IPS-20b (cell line): ENCODE data around the gene ASCC2.

Experiments used
- H3K27ac ChIP-seq: one replicate; pipeline ENCODE4 v1.5.1; 2013; ENCODE audit warnings: low read length
- H3K27me3 ChIP-seq: 2 replicates; pipeline ENCODE4 v1.6.1; 2013; ENCODE audit warnings: mild to moderate bottlenecking, low read length, inconsistent platforms; ENCODE audit not compliant: insufficient read depth
- H3K36me3 ChIP-seq: 2 replicates; pipeline ENCODE4 v1.6.1; 2013; ENCODE audit warnings: low read depth, mild to moderate bottlenecking, inconsistent platforms, low read length, moderate library complexity; ENCODE audit not compliant: insufficient read depth
- H3K4me1 ChIP-seq: 2 replicates; pipeline ENCODE4 v1.6.1; 2013; ENCODE audit warnings: mild to moderate bottlenecking, control low read depth, inconsistent platforms, low read length, moderate library complexity; ENCODE audit not compliant: insufficient read depth
- H3K4me3 ChIP-seq: 2 replicates; pipeline ENCODE4 v1.5.1; 2013; ENCODE audit warnings: mild to moderate bottlenecking, low read length, inconsistent platforms
- H3K9ac ChIP-seq: 2 replicates; pipeline ENCODE4 v1.6.1; 2013; ENCODE audit warnings: low read depth, mild to moderate bottlenecking, inconsistent platforms, low read length, moderate library complexity
- H3K9me3 ChIP-seq: 2 replicates; pipeline ENCODE4 v1.6.1; 2013; ENCODE audit warnings: mild to moderate bottlenecking, low read depth, low read length, inconsistent platforms; ENCODE audit not compliant: insufficient read depth

ASCC2 gene

GRCh38 chr22:29782061-29782845 lies 55.8 kb downstream of the ASCC2 start:
- H3K4me1 ChIP-seq, result peaks cover 6% of the 10 kb centered on the region
- H3K4me3 ChIP-seq, result no peak overlapping the region
- no peaks in the 10 kb centered on the region for H3K27me3 ChIP-seq
- H3K36me3 ChIP-seq, result no peaks in the 10 kb centered on the region
- H3K27ac ChIP-seq, result no peak overlapping the region
- H3K9ac ChIP-seq, result no peak overlapping the region
- no peaks in the 10 kb centered on the region for H3K9me3 ChIP-seq

GRCh38 chr22:29780748-29781676 lies 57.1 kb downstream of the ASCC2 start:
- no peaks in the 10 kb centered on the region for H3K27me3 ChIP-seq
- H3K27ac ChIP-seq, result no peak overlapping the region
- H3K4me3 ChIP-seq, result no peak overlapping the region
- no peaks in the 10 kb centered on the region for H3K9me3 ChIP-seq
- H3K9ac ChIP-seq, result no peak overlapping the region
- no peaks in the 10 kb centered on the region for H3K36me3 ChIP-seq
- peaks cover 4% of the 10 kb centered on the region for H3K4me1 ChIP-seq

GRCh38 chr22:29780220-29780619 lies 57.9 kb downstream of the ASCC2 start:
- Histone ChIP-seq H3K9ac (no peak overlapping the region), H3K4me1 (no peaks in the 10 kb centered on the region; the same call in 1 of the 2 replicates), H3K27me3 (no peaks in the 10 kb centered on the region), H3K27ac (no peak overlapping the region), H3K9me3 (no peaks in the 10 kb centered on the region), H3K36me3 (no peaks in the 10 kb centered on the region), H3K4me3 (no peak overlapping the region)

GRCh38 chr22:29773233-29773632 lies 64.8 kb downstream of the ASCC2 start:
- peaks cover 1% of the 10 kb centered on the region; the same call in 1 of the 2 replicates for H3K4me1 ChIP-seq
- H3K4me3 ChIP-seq, result no peak overlapping the region
- no peak overlapping the region for H3K27ac ChIP-seq
- no peaks in the 10 kb centered on the region for H3K27me3 ChIP-seq
- H3K36me3 ChIP-seq, result peaks cover 16% of the 10 kb centered on the region
- no peaks in the 10 kb centered on the region for H3K9me3 ChIP-seq
- no peak overlapping the region for H3K9ac ChIP-seq

- H3K9me3 ChIP-seq, result no peaks in the 10 kb centered on the region
- no peaks in the 10 kb centered on the region for H3K27me3 ChIP-seq
- H3K36me3 ChIP-seq, result peaks cover 16% of the 10 kb centered on the region
- H3K9ac ChIP-seq, result no peak overlapping the region
- H3K27ac ChIP-seq, result no peak overlapping the region
- H3K4me3 ChIP-seq, result no peak overlapping the region
- H3K4me1 ChIP-seq, result peaks cover 5% of the 10 kb centered on the region; the same call in 1 of the 2 replicates
These were observed 65.9 kb downstream of the ASCC2 start for GRCh38 chr22:29772170-29772641.

- no peak overlapping the region for H3K27ac ChIP-seq
- H3K27me3 ChIP-seq, result no peaks in the 10 kb centered on the region
- H3K4me3 ChIP-seq, result no peak overlapping the region
- no peak overlapping the region for H3K9ac ChIP-seq
- peaks cover 16% of the 10 kb centered on the region for H3K36me3 ChIP-seq
- no peaks in the 10 kb centered on the region for H3K9me3 ChIP-seq
- peaks cover 5% of the 10 kb centered on the region; the same call in 1 of the 2 replicates for H3K4me1 ChIP-seq
These were observed 68.3 kb downstream of the ASCC2 start for GRCh38 chr22:29769723-29770321.

GRCh38 chr22:29768052-29768693 lies 69.9 kb downstream of the ASCC2 start:
- H3K27ac ChIP-seq, result no peak overlapping the region

GRCh38 chr22:29767171-29768051 lies 70.7 kb downstream of the ASCC2 start, which contains the start of gene UQCR10:
Gene UQCR10, plus strand, starts transcription at chr22:29767369. Its CDS starts 30 bp downstream, at chr22:29767399.
- Histone ChIP-seq H3K9me3 (no peaks in the 10 kb centered on the region), H3K4me1 (peaks cover 5% of the 10 kb centered on the region; the same call in 1 of the 2 replicates), H3K27ac (peak within 1 kb of the TSS; percentile 43)

More at GRCh38 chr22:29768052-29768693, 69.9 kb downstream of the ASCC2 start:
- peak overlapping the region; percentile 92 for H3K4me3 ChIP-seq
- H3K27me3 ChIP-seq, result no peaks in the 10 kb centered on the region
- H3K9ac ChIP-seq, result peak overlapping the region; percentile 94
- H3K4me1 ChIP-seq, result peaks cover 5% of the 10 kb centered on the region; the same call in 1 of the 2 replicates
- peaks cover 16% of the 10 kb centered on the region for H3K36me3 ChIP-seq
- no peaks in the 10 kb centered on the region for H3K9me3 ChIP-seq

GRCh38 chr22:29766632-29767170 lies 71.4 kb downstream of the ASCC2 start, which contains the start of gene ZMAT5:
Gene ZMAT5, minus strand, starts transcription at chr22:29767007. Its CDS starts 18,463 bp downstream, at chr22:29748544.
- Histone ChIP-seq H3K27ac (peak within 1 kb of the TSS; percentile 43), H3K4me1 (peaks cover 5% of the 10 kb centered on the region; the same call in 1 of the 2 replicates)

More at GRCh38 chr22:29767171-29768051, 70.7 kb downstream of the ASCC2 start, which contains the start of gene UQCR10:
- Histone ChIP-seq H3K27me3 (no peaks in the 10 kb centered on the region), H3K4me3 (peak within 1 kb of the TSS; percentile 92), H3K9ac (peak within 1 kb of the TSS; percentile 94), H3K36me3 (peaks cover 16% of the 10 kb centered on the region)

More at GRCh38 chr22:29766632-29767170, 71.4 kb downstream of the ASCC2 start, which contains the start of gene ZMAT5:
- Histone ChIP-seq H3K27me3 (no peaks in the 10 kb centered on the region), H3K36me3 (peaks cover 16% of the 10 kb centered on the region), H3K9me3 (no peaks in the 10 kb centered on the region), H3K9ac (peak within 1 kb of the TSS; percentile 94), H3K4me3 (peak within 1 kb of the TSS; percentile 92)
